Esophagus squamous epithelium (tissue), 5 donors: Measurements from ENCODE around the gene PLPP4. TPM values are rescaled to one million over a fixed set of nuclear protein-coding genes. Genes with fewer than 3 reads are reported as not detected.

Experiments
- DNase-seq: peaks from one replicate; lab custom pipeline; 2025; lab: John Stamatoyannopoulos, UW
- H3K27ac ChIP-seq, 4 donors: fragments of 200-600 bp; sonication (generic); one replicate each; pipeline ENCODE4 v1.5.1; 2016 to 2019; ENCODE audit warnings: mild to moderate bottlenecking in 1 of 4
- H3K27me3 ChIP-seq, 4 donors: fragments of 200-600 bp; sonication (generic); 1 replicate in 3 of 4; 2 replicates in 1 of 4; pipeline versions ENCODE4 v1.5.1 to v1.6.0; 2017 to 2021; ENCODE audit warnings: antibody characterized with exemption in 1 of 4
- H3K36me3 ChIP-seq, 3 donors: fragments of 200-600 bp; sonication (generic); one replicate each; pipeline ENCODE4 v1.5.1; 2016 to 2019
- H3K4me1 ChIP-seq, 3 donors: fragments of 200-600 bp; sonication (generic); one replicate each; pipeline ENCODE4 v1.5.1; 2017 to 2019
- H3K4me3 ChIP-seq, 4 donors: fragments of 200-600 bp; sonication (generic); 1 replicate in 3 of 4; 2 replicates in 1 of 4; pipeline ENCODE4 v1.5.1; 2016 to 2019; ENCODE audit warnings: mild to moderate bottlenecking in 2 of 4, moderate library complexity in 1 of 4
- H3K9me3 ChIP-seq, 3 donors: fragments of 200-600 bp; sonication (generic); one replicate each; pipeline ENCODE4 v1.5.1; 2016 to 2019
- POLR2A ChIP-seq, 4 donors: fragments of 450-650 bp; IDR thresholded peaks; one replicate each; pipeline ENCODE4 v1.6.1; 2017; ENCODE audit warnings: antibody characterized with exemption in 4 of 4, mild to moderate bottlenecking in 4 of 4, moderate library complexity in 3 of 4
- WGBS, 2 donors: methylation state at CpG; one replicate each; pipeline ENCODE4 v1.1.5; 2018; 5-methylcytosine and 5-hydroxymethylcytosine counted together
- intact Hi-C: fragments of 100-400 bp; cut with DNase I; formaldehyde crosslinking; loops from one replicate; pipeline ENCODE4 v1.15.0; 2022
- total RNA-seq, 4 donors: library from RNA; depleted of rRNA; stranded (reverse); fragments of >200 nt; gene quantifications; one replicate each; pipeline ENCODE4 v1.1.0, GENCODE V29; 2016
- TF ChIP-seq, protein P1 (sequence below), 6 experiments: fragments of 450-650 bp in 4 of 6; fragments of 200-600 bp in 2 of 6; sonication (generic) in 2 of 6; IDR thresholded peaks; one replicate each; pipeline ENCODE4 v1.5.1; 2016 to 2019; ENCODE audit warnings: antibody characterized with exemption in 6 of 6, mild to moderate bottlenecking in 4 of 6, moderate library complexity in 4 of 6
- donor health status: DM: yes; HTN: yes; CAD: no.

PLPP4 gene
- total RNA-seq, 4 donors from 2014 or later, result 0.38 to 0.49 TPM; not detected in 2

DNA sequence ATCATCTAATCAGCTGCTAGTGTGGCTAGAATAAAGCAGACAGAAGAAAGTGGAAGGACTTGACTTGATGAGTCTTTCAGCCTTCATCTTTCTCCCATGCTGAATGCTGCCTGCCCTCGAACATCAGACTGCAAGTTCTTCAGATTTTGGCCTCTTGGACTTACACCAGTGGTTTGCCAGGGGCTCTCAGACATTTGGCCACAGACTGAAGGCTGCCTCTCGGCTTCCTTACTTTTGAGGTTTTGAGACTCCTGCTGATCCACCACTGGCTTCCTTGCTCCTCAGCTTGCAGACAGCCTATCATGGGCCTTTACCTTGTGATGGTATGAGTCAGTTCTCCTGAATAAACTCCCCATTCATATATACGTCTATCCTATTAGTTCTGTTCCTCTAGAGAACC lies 26.0 kb downstream of the PLPP4 start:
- TF ChIP-seq POLR2A (IDR thresholded peaks at IDR 0.05), result no peak
- Histone ChIP-seq H3K4me1 (no peaks in the 10 kb centered on the region), H3K9me3 (no peaks in the 10 kb centered on the region), H3K27ac (no peak overlapping the region), H3K36me3 (no peaks in the 10 kb centered on the region), H3K4me3 (no peak overlapping the region), H3K27me3 (no peaks in the 10 kb centered on the region)
- intact Hi-C loops, result no loop called here
- DNase-seq, result no peak
- WGBS, 2 donors, result 61% methylated on average over 3 of the region's 3 CpGs

DNA sequence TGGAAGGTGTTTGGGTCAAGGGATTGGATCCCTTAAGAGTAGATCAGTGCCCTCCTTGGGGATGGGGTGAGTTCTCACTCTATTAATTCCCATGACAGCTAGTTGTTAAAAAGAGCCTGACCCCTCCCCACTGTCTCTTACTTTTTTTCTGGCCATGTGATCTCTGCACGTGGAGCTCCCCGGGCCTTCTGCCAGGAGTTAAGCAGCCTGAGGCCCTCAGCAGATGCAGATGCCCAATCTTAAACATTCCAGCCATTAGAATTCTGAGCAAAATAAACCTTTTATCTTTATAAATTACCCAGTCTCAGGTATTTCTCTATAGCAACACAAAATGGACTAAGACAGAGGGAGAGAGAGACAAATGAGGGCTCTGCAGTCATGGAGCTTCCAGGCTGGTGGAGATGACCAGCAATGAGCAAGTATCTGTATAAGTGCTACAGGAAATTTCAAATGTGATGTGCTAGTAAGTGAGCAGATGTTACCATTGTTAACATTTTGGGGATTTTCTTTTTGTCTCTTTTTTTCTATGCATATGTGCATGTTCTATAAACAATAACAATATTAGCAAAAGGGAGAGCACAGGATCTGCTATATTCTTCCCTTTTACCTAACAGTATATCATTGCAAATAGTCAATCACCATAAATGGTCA lies 26.7 kb downstream of the PLPP4 start:
- 20 to 41% methylated on average over 2 of the region's 2 CpGs for WGBS, 2 donors
- no peaks in the 10 kb centered on the region for H3K9me3 ChIP-seq
- H3K27ac ChIP-seq, result no peak overlapping the region
- TF ChIP-seq, protein P1, sequence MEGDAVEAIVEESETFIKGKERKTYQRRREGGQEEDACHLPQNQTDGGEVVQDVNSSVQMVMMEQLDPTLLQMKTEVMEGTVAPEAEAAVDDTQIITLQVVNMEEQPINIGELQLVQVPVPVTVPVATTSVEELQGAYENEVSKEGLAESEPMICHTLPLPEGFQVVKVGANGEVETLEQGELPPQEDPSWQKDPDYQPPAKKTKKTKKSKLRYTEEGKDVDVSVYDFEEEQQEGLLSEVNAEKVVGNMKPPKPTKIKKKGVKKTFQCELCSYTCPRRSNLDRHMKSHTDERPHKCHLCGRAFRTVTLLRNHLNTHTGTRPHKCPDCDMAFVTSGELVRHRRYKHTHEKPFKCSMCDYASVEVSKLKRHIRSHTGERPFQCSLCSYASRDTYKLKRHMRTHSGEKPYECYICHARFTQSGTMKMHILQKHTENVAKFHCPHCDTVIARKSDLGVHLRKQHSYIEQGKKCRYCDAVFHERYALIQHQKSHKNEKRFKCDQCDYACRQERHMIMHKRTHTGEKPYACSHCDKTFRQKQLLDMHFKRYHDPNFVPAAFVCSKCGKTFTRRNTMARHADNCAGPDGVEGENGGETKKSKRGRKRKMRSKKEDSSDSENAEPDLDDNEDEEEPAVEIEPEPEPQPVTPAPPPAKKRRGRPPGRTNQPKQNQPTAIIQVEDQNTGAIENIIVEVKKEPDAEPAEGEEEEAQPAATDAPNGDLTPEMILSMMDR (IDR thresholded peaks at IDR 0.05), result no peak
- no peak for TF ChIP-seq POLR2A (IDR thresholded peaks at IDR 0.05)
- DNase-seq, result no peak
- no peaks in the 10 kb centered on the region for H3K36me3 ChIP-seq
- H3K27me3 ChIP-seq, result no peaks in the 10 kb centered on the region
- no peaks in the 10 kb centered on the region for H3K4me1 ChIP-seq
- no peak overlapping the region for H3K4me3 ChIP-seq
- intact Hi-C loops, result no loop called here

DNA sequence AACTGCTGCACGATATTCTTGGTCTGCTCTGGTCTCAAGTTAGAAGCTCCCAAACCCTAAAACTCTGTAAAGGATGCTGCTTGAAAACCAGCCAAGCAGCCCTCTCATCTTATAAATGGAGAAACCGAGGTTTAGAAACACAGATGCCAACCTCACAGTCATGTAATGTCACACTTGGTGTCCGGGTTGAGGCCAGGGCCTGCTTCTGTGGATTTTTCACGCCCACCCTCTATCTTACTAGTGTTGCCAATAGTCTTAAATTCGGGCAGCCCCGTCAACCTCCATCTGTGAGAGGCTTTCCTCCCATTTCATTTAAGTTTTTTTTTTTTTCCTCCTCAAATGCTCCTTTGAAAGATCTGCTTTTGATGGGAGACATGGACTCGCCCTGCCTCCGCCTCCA lies 28.9 kb downstream of the PLPP4 start:
- intact Hi-C loops, result no loop called here
- H3K4me1 ChIP-seq, result no peaks in the 10 kb centered on the region
- 90 to 92% methylated on average over 8 of the region's 8 CpGs for whole genome bisulfite sequencing, 2 donors
- TF ChIP-seq POLR2A (IDR thresholded peaks at IDR 0.05), result no peak
- TF ChIP-seq, protein P1 (IDR thresholded peaks at IDR 0.05), result no peak
- H3K27me3 ChIP-seq, result peaks cover 0 to 5% (median 0%) of the 10 kb centered on the region in 4 donors
- no peak overlapping the region for H3K4me3 ChIP-seq
- H3K36me3 ChIP-seq, result no peaks in the 10 kb centered on the region
- no peaks in the 10 kb centered on the region for H3K9me3 ChIP-seq
- DNase-seq, result no peak
- H3K27ac ChIP-seq, result no peak overlapping the region

DNA sequence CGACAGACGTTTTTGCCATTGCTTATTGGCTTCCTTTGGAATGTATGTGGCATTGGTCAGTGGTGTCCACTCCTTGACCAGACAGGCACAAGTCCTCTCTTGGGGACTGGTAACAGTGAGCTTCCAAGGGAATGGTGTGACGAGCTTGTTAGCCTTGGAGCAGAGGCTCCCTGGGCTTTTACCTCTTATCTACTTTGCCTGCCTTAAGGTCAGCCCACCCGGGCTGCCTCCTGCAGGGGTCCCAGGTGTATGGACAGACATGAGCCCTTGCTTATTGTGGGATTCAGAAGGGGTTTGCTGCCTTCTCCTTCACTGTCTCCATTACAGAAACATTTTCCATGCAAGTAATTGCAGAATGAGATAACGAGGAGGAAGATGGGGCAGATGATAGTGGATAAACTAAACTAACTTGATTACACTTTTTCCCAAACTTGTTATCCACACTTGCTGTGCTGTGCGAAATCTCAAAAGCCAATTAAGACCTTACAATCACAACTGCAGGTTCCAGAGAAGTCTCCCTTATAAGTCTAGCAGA lies 29.7 kb downstream of the PLPP4 start:
- no peak overlapping the region for H3K27ac ChIP-seq
- no peaks in the 10 kb centered on the region for H3K4me1 ChIP-seq
- no peaks in the 10 kb centered on the region for H3K36me3 ChIP-seq
- TF ChIP-seq POLR2A (IDR thresholded peaks at IDR 0.05), result no peak
- TF ChIP-seq, protein P1 (IDR thresholded peaks at IDR 0.05), result no peak
- WGBS, 2 donors, result 63 to 80% methylated on average over 5 to 6 of the region's 6 CpGs
- no peak overlapping the region for H3K4me3 ChIP-seq
- H3K27me3 ChIP-seq, result peaks cover 0 to 5% (median 0%) of the 10 kb centered on the region in 4 donors
- no peak for DNase-seq
- intact Hi-C loops, result no loop called here
- no peaks in the 10 kb centered on the region for H3K9me3 ChIP-seq

DNA sequence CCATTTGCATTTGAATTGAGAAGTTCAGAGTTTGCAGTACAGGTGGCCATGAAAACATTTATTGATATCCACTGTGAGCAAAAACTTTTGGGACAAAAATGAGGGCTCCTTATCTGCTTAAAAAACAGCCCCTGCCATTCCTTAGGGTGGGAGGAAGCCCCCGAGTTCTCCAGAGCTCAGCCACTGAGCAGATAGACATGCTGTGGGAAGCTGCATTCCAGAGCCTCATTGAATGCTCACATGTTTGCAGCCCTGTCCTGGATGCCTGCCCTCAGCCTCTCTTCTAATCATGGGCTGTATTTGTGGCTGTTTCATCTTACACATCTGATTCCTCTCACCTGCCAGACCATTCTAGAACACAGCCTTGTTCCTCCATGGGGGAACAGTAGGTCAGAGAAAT lies 33.3 kb downstream of the PLPP4 start:
- DNase-seq, result no peak
- Histone ChIP-seq H3K9me3 (no peaks in the 10 kb centered on the region), H3K4me3 (no peak overlapping the region), H3K36me3 (no peaks in the 10 kb centered on the region), H3K4me1 (no peaks in the 10 kb centered on the region), H3K27ac (no peak overlapping the region), H3K27me3 (peaks cover 0 to 5% (median 0%) of the 10 kb centered on the region in 4 donors)
- 71% methylated on average over 1 of the region's 1 CpG; no CpG with 5 or more reads in 1 of the 2 donors for WGBS, 2 donors
- intact Hi-C loops, result no loop called here
- TF ChIP-seq, protein P1 (IDR thresholded peaks at IDR 0.05), result no peak
- no peak for TF ChIP-seq POLR2A (IDR thresholded peaks at IDR 0.05)
